B cell (primary cell): ENCODE measurements around the gene B4GALNT4.

ENCODE experiments used
- EZH2 ChIP-seq: IDR thresholded peaks from 2 replicates; pipeline ENCODE4 v1.6.1; 2012; ENCODE audit warnings: borderline replicate concordance, low read depth, mild to moderate bottlenecking, moderate library complexity, low read length; ENCODE audit not compliant: insufficient read depth, poor library complexity, severe bottlenecking
- TF ChIP-seq, protein P1 (sequence below): fragments of 200-600 bp; IDR thresholded peaks from one replicate; pipeline ENCODE4 v1.8.0; 2022; ENCODE audit warnings: antibody characterized with exemption, mild to moderate bottlenecking

DNA sequence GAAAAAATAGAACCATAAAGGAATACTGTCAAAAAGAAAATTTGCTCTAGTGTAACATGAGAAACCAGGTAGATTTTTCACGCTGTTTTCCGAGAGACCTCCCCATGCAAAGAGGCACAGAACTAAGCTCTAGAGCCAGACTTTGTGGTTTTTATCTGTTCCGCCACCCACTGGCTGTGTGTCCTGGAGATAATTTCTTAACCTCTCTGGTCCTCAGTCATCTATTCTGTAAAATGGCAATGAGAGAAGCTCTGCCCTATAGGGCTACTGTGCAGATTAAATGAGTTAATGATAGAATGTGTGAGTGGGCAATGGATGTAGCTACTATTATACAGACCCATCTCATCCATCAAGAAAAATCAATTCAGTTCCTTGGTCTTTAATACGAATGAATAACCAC, 54.9 kb downstream of the B4GALNT4 start:
- TF ChIP-seq, protein P1, sequence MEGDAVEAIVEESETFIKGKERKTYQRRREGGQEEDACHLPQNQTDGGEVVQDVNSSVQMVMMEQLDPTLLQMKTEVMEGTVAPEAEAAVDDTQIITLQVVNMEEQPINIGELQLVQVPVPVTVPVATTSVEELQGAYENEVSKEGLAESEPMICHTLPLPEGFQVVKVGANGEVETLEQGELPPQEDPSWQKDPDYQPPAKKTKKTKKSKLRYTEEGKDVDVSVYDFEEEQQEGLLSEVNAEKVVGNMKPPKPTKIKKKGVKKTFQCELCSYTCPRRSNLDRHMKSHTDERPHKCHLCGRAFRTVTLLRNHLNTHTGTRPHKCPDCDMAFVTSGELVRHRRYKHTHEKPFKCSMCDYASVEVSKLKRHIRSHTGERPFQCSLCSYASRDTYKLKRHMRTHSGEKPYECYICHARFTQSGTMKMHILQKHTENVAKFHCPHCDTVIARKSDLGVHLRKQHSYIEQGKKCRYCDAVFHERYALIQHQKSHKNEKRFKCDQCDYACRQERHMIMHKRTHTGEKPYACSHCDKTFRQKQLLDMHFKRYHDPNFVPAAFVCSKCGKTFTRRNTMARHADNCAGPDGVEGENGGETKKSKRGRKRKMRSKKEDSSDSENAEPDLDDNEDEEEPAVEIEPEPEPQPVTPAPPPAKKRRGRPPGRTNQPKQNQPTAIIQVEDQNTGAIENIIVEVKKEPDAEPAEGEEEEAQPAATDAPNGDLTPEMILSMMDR = no peak
- no peak for TF ChIP-seq EZH2
